NCI-H460 (cell line): ENCODE measurements around the gene HOXB9. TPM values are rescaled to one million over a fixed set of nuclear protein-coding genes. Genes with fewer than 3 reads are reported as not detected.

ENCODE experiments used
- DNase-seq: peaks from one replicate; pipeline ENCODE4 v3.0.0-alpha.2; 2016; ENCODE audit warnings: low read depth; ENCODE audit errors: extremely low read depth
- total RNA-seq: library from RNA; depleted of rRNA; stranded (reverse); fragments of >200 nt; shearing (Covaris generic); gene quantifications from 2 replicates; pipeline ENCODE4 v1.2.3, GENCODE V29; 2014

The HOXB9 gene
- total RNA-seq, 1 experiment from 2014 or later, result 24.7 TPM

- DNase-seq, result no peak
Measured at GRCh38 chr17:48639982-48640857, 14.1 kb upstream of the HOXB9 start.

GRCh38 chr17:48639136-48639535, 13.0 kb upstream of the HOXB9 start:
- no peak for DNase-seq

- DNase-seq, result no peak
Measured at GRCh38 chr17:48637323-48638260, 11.4 kb upstream of the HOXB9 start.

GRCh38 chr17:48636177-48637018, 10.2 kb upstream of the HOXB9 start:
- no peak for DNase-seq

GRCh38 chr17:48634493-48635208, 8.5 kb upstream of the HOXB9 start:
- DNase-seq, result no peak

- no peak for DNase-seq
Measured at GRCh38 chr17:48633266-48633677, 7.1 kb upstream of the HOXB9 start.

GRCh38 chr17:48632579-48633265, 6.6 kb upstream of the HOXB9 start:
- DNase-seq, result no peak

GRCh38 chr17:48631693-48632578, 5.8 kb upstream of the HOXB9 start:
- DNase-seq, result no peak

GRCh38 chr17:48630925-48631692, 5.0 kb upstream of the HOXB9 start:
- no peak for DNase-seq

- DNase-seq, result no peak
Measured at GRCh38 chr17:48630009-48630924, 4.1 kb upstream of the HOXB9 start.

- no peak for DNase-seq
Measured at GRCh38 chr17:48629411-48629759, 3.2 kb upstream of the HOXB9 start.

- no peak for DNase-seq
Measured at GRCh38 chr17:48628649-48629410, 2.7 kb upstream of the HOXB9 start.

GRCh38 chr17:48627623-48628521, 1.7 kb upstream of the HOXB9 start:
- no peak for DNase-seq

- DNase-seq, result no peak
Measured at GRCh38 chr17:48627118-48627597, 1.0 kb upstream of the HOXB9 start.
